K562 (cell line): Measurements from ENCODE around the gene MIDN. TPM values are rescaled to one million over a fixed set of nuclear protein-coding genes. Genes with fewer than 3 reads are reported as not detected.

Source experiments
- FOXP4 ChIP-seq: sonication (generic); formaldehyde crosslinking; IDR thresholded peaks from 2 replicates; pipeline ENCODE4 v1.8.0; 2022; ENCODE audit warnings: mild to moderate bottlenecking, missing genetic modification reagents, borderline replicate concordance
- KDM1A ChIP-seq, 2 experiments: fragments of 450-650 bp; IDR thresholded peaks; 2 replicates each; pipeline ENCODE4 v1.6.1; 2016; ENCODE audit warnings: mild to moderate bottlenecking in 2 of 2
- MAFK ChIP-seq: IDR thresholded peaks from 2 replicates; pipeline ENCODE4 v1.6.1; 2011; ENCODE audit warnings: low read length, improper control_type of control experiment
- MECOM ChIP-seq: fragments of 250-450 bp; sonication (Bioruptor Pico); IDR thresholded peaks from 2 replicates; pipeline ENCODE4 v1.8.0; 2022; ENCODE audit warnings: inconsistent platforms
- NR2C1 ChIP-seq, 2 experiments: fragments of 450-650 bp; IDR thresholded peaks; 2 replicates each; pipeline ENCODE4 v1.6.1; 2017; ENCODE audit warnings: mild to moderate bottlenecking in 2 of 2, antibody characterized with exemption in 1 of 2, inconsistent platforms in 1 of 2, missing compliant biosample characterization in 1 of 2, missing genetic modification characterization in 1 of 2
- PHB ChIP-seq: fragments of 250-450 bp; sonication (Bioruptor Pico); IDR thresholded peaks from 2 replicates; pipeline ENCODE4 v1.5.0; 2021
- POLR2A ChIP-seq: fragments of 450-650 bp; conservative IDR thresholded peaks from 2 replicates; pipeline ENCODE4 v1.6.1; 2016
- RFX1 ChIP-seq: fragments of 450-650 bp; IDR thresholded peaks from 2 replicates; pipeline ENCODE4 v1.6.1; 2016; ENCODE audit warnings: mild to moderate bottlenecking, moderate library complexity
- ZC3H11A ChIP-seq: IDR thresholded peaks from 2 replicates; pipeline ENCODE4 v1.6.1; 2012; ENCODE audit warnings: low read depth, low read length, improper control_type of control experiment
- ZNF282 ChIP-seq: sonication (generic); formaldehyde crosslinking; IDR thresholded peaks from 2 replicates; pipeline ENCODE4 v1.8.1; 2023; ENCODE audit warnings: missing genetic modification reagents
- polyA plus RNA-seq, 8 experiments: library from polyadenylated mRNA; depleted of rRNA in 4 of 8; stranded (reverse) in 5 of 8; unstranded in 3 of 8; fragments of >200 nt; fragmentation: Nextera tagmentation in 2 of 8; fragmentation: Illumina TruSeq in 1 of 8; extraction: Ambion mirVana in 2 of 8; extraction: Trizol in 1 of 8; gene quantifications; 2 replicates each; pipeline versions ENCODE4 v1.2.1 to v1.2.3, GENCODE V29; 2011 to 2014; ENCODE audit warnings: inconsistent platforms in 1 of 8, missing spikeins in 1 of 8
- total RNA-seq, 7 experiments: library from RNA; depleted of rRNA in 6 of 7; stranded (reverse); fragments of >200 nt in 6 of 7; fragmentation: Illumina TruSeq in 2 of 7; extraction: Trizol in 2 of 7; gene quantifications; 2 replicates each; pipeline versions ENCODE4 v1.2.1 to v1.2.3, GENCODE V29; 2011 to 2021; ENCODE audit warnings: low replicate concordance in 1 of 7
- TF ChIP-seq, protein P1 (sequence below), 3 experiments: IDR thresholded peaks in 2 of 3; conservative IDR thresholded peaks in 1 of 3; 2 replicates each; pipeline ENCODE4 v1.5.1; 2011 to 2012; ENCODE audit warnings: low read length in 3 of 3, mild to moderate bottlenecking in 3 of 3, control low read depth in 2 of 3, improper control_type of control experiment in 1 of 3, inconsistent platforms in 1 of 3, low read depth in 1 of 3, mixed read lengths in 1 of 3, moderate library complexity in 1 of 3; ENCODE audit not compliant: insufficient read depth in 2 of 3
- TF ChIP-seq, protein P2 (sequence below): sonication (generic); formaldehyde crosslinking; IDR thresholded peaks from 2 replicates; pipeline ENCODE4 v1.8.0; 2023; ENCODE audit warnings: mild to moderate bottlenecking, missing genetic modification reagents
- TF ChIP-seq, protein P3 (sequence below), 2 experiments: fragments of 150-350 bp in 1 of 2; IDR thresholded peaks; 2 replicates each; pipeline ENCODE4 v1.6.1; 2012 to 2016; ENCODE audit warnings: low read depth in 2 of 2, low read length in 2 of 2, mild to moderate bottlenecking in 1 of 2, moderate library complexity in 1 of 2

Gene MIDN
- total and polyA plus RNA-seq, 9 of the 15 experiments (the other 6 are each of a cell fraction or from before 2014, with no cell fraction given), result 0.17 to 120 (median 10.1) TPM

DNA sequence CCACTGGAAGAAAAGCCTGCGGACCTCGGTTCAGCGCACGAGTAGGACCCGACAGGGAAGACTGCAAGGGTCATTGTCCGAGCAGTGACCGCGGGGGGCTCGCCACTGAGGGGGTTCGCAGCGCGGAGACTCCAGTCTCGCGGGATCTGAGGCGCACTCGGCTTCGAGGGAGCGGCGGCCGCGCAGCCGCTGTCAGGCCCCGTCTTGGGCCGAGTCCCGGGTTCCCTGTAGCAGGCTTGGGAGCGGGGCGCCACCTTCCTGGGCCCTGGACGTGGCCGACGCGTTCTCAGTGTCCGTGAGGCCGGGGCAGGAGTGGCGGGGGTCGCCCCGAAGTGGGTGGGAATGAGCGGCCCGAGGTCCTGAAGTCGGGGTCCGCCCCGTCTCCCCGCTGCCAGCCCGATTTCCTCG, 26.5 kb downstream of the MIDN start (continued):
- TF ChIP-seq FOXP4 (CRISPR knock-in tag) (0 out of 2 replicates have a peak, but pooled peaks have one; percentile 49), RFX1 (no peak), NR2C1 (IDR thresholded peaks at IDR 0.05) (no peak), NR2C1 (tag; IDR thresholded peaks at IDR 0.05) (no peak), POLR2A (no peak), ZC3H11A (no peak; the same call in 1 of the 2 replicates), MAFK (no peak), KDM1A (IDR thresholded peaks at IDR 0.05) (no peak), MECOM (CRISPR knock-in tag) (no peak), PHB (peak; percentile 89; the same call in 1 of the 2 replicates), ZNF282 (CRISPR knock-in tag) (peak; percentile 75; the same call in 1 of the 2 replicates)
- TF ChIP-seq, protein P1, sequence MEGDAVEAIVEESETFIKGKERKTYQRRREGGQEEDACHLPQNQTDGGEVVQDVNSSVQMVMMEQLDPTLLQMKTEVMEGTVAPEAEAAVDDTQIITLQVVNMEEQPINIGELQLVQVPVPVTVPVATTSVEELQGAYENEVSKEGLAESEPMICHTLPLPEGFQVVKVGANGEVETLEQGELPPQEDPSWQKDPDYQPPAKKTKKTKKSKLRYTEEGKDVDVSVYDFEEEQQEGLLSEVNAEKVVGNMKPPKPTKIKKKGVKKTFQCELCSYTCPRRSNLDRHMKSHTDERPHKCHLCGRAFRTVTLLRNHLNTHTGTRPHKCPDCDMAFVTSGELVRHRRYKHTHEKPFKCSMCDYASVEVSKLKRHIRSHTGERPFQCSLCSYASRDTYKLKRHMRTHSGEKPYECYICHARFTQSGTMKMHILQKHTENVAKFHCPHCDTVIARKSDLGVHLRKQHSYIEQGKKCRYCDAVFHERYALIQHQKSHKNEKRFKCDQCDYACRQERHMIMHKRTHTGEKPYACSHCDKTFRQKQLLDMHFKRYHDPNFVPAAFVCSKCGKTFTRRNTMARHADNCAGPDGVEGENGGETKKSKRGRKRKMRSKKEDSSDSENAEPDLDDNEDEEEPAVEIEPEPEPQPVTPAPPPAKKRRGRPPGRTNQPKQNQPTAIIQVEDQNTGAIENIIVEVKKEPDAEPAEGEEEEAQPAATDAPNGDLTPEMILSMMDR (IDR thresholded peaks at IDR 0.05 in 2 of 3, conservative IDR thresholded peaks at IDR 0.05 in 1 of 3; ENCODE audit: insufficient read depth in 2 of 3, low read depth in 1 of 3, low read length in 3 of 3), result no peak; a peak in 1 of 6 replicates
- TF ChIP-seq, protein P2, sequence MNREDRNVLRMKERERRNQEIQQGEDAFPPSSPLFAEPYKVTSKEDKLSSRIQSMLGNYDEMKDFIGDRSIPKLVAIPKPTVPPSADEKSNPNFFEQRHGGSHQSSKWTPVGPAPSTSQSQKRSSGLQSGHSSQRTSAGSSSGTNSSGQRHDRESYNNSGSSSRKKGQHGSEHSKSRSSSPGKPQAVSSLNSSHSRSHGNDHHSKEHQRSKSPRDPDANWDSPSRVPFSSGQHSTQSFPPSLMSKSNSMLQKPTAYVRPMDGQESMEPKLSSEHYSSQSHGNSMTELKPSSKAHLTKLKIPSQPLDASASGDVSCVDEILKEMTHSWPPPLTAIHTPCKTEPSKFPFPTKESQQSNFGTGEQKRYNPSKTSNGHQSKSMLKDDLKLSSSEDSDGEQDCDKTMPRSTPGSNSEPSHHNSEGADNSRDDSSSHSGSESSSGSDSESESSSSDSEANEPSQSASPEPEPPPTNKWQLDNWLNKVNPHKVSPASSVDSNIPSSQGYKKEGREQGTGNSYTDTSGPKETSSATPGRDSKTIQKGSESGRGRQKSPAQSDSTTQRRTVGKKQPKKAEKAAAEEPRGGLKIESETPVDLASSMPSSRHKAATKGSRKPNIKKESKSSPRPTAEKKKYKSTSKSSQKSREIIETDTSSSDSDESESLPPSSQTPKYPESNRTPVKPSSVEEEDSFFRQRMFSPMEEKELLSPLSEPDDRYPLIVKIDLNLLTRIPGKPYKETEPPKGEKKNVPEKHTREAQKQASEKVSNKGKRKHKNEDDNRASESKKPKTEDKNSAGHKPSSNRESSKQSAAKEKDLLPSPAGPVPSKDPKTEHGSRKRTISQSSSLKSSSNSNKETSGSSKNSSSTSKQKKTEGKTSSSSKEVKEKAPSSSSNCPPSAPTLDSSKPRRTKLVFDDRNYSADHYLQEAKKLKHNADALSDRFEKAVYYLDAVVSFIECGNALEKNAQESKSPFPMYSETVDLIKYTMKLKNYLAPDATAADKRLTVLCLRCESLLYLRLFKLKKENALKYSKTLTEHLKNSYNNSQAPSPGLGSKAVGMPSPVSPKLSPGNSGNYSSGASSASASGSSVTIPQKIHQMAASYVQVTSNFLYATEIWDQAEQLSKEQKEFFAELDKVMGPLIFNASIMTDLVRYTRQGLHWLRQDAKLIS (CRISPR knock-in tag), result peak; percentile 85
- TF ChIP-seq, protein P3, sequence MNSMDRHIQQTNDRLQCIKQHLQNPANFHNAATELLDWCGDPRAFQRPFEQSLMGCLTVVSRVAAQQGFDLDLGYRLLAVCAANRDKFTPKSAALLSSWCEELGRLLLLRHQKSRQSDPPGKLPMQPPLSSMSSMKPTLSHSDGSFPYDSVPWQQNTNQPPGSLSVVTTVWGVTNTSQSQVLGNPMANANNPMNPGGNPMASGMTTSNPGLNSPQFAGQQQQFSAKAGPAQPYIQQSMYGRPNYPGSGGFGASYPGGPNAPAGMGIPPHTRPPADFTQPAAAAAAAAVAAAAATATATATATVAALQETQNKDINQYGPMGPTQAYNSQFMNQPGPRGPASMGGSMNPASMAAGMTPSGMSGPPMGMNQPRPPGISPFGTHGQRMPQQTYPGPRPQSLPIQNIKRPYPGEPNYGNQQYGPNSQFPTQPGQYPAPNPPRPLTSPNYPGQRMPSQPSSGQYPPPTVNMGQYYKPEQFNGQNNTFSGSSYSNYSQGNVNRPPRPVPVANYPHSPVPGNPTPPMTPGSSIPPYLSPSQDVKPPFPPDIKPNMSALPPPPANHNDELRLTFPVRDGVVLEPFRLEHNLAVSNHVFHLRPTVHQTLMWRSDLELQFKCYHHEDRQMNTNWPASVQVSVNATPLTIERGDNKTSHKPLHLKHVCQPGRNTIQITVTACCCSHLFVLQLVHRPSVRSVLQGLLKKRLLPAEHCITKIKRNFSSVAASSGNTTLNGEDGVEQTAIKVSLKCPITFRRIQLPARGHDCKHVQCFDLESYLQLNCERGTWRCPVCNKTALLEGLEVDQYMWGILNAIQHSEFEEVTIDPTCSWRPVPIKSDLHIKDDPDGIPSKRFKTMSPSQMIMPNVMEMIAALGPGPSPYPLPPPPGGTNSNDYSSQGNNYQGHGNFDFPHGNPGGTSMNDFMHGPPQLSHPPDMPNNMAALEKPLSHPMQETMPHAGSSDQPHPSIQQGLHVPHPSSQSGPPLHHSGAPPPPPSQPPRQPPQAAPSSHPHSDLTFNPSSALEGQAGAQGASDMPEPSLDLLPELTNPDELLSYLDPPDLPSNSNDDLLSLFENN (IDR thresholded peaks at IDR 0.05; ENCODE audit: low read depth in 2 of 2, low read length in 2 of 2), result no peak
